GM12891 (cell line): ENCODE data around the gene POMGNT2.

Experiments used
- POLR2AphosphoS5 ChIP-seq: IDR thresholded peaks from 2 replicates; pipeline ENCODE4 v1.6.1; 2011; ENCODE audit warnings: low read depth, low read length, control low read depth
- TAF1 ChIP-seq: IDR thresholded peaks from 2 replicates; pipeline ENCODE4 v1.6.1; 2011; ENCODE audit warnings: low read depth, low read length, control low read depth

GRCh38 chr3:43041517-43041916 lies 64.4 kb downstream of the POMGNT2 start:
- TF ChIP-seq POLR2AphosphoS5 = no peak
- no peak for TF ChIP-seq TAF1
